Heart right ventricle (tissue), 16 donors: ENCODE data around the gene TSTD2. TPM values are rescaled to one million over a fixed set of nuclear protein-coding genes. Genes with fewer than 3 reads are reported as not detected.

ENCODE experiments used
- ATAC-seq, 8 donors: fragments of 200-7000 bp; cut with Tn5 transposase; one replicate each; pipeline ENCODE4 v1.9.1; 2020; ENCODE audit warnings: mild to moderate bottlenecking in 8 of 8, moderate library complexity in 8 of 8, moderate number of reproducible peaks in 1 of 8
- DNase-seq, 2 donors: peaks; one replicate each; pipeline ENCODE4 v3.0.0-alpha.2; 2020
- H3K27ac ChIP-seq, 10 donors: fragments of 200-600 bp; sonication (generic) in 2 of 10; one replicate each; pipeline versions ENCODE4 v1.5.0 to v1.8.0; 2020 to 2022; ENCODE audit warnings: mild to moderate bottlenecking in 3 of 10
- H3K27me3 ChIP-seq, 7 donors: fragments of 200-600 bp; one replicate each; pipeline ENCODE4 v1.8.0; 2021 to 2022; ENCODE audit warnings: mild to moderate bottlenecking in 2 of 7
- H3K36me3 ChIP-seq, 9 donors: fragments of 200-600 bp; sonication (generic) in 1 of 9; one replicate each; pipeline versions ENCODE4 v1.5.0 to v1.8.0; 2020 to 2022; ENCODE audit warnings: mild to moderate bottlenecking in 2 of 9
- H3K4me1 ChIP-seq, 9 donors: fragments of 200-600 bp; sonication (generic) in 1 of 9; one replicate each; pipeline versions ENCODE4 v1.5.0 to v1.8.0; 2020 to 2022; ENCODE audit warnings: mild to moderate bottlenecking in 4 of 9
- H3K4me3 ChIP-seq, 10 donors: fragments of 200-600 bp; sonication (generic) in 2 of 10; one replicate each; pipeline versions ENCODE4 v1.5.0 to v1.8.0; 2020 to 2022; ENCODE audit warnings: mild to moderate bottlenecking in 7 of 10, moderate library complexity in 2 of 10
- H3K9me3 ChIP-seq, 11 donors: fragments of 200-600 bp in 10 of 11; sonication (generic) in 2 of 11; one replicate each; pipeline versions ENCODE4 v1.5.0 to v1.8.0; 2013 to 2022; ENCODE audit warnings: mild to moderate bottlenecking in 2 of 11, control low read depth in 1 of 11, moderate library complexity in 1 of 11
- WGBS, 2 donors: extraction: QIAGEN DNeasy Blood & Tissue Kit; methylation state at CpG; one replicate each; pipeline ENCODE4 v1.1.7; 2013; ENCODE audit warnings: inconsistent platforms in 1 of 2; 5-methylcytosine and 5-hydroxymethylcytosine counted together
- intact Hi-C, 10 donors: fragments of 100-400 bp; cut with DNase I; formaldehyde crosslinking; loops; one replicate each; pipeline versions ENCODE4 v1.11.1 to v1.14.2; 2022
- polyA plus RNA-seq, 2 donors: library from polyadenylated mRNA; stranded (reverse); fragments of 200-250 nt; gene quantifications; one replicate each; pipeline ENCODE4 v1.2.3, GENCODE V29; 2013
- total RNA-seq, 10 donors: library from RNA; stranded (reverse); fragmentation: NEBNext Ultra II Directional in 3 of 10; extraction: Animal tissue kit (Norgen Biotek cat#: 25700) in 3 of 10; gene quantifications; one replicate each; pipeline versions ENCODE4 v1.2.1 to v1.2.4, GENCODE V29; 2021 to 2023
- TF ChIP-seq, protein P1 (sequence below), 9 donors: fragments of 200-600 bp; sonication (generic) in 2 of 9; IDR thresholded peaks; one replicate each; pipeline versions ENCODE4 v1.5.0 to v1.8.0; 2021 to 2022; ENCODE audit warnings: antibody characterized with exemption in 9 of 9, mild to moderate bottlenecking in 5 of 9, moderate library complexity in 1 of 9
- donor health status: Arrhythmogenic right ventricular cardiomyopathy.
- donor health status: ischemic (EF 13 %, LVEDD 7.1; RV severe dilation, severe dysfunction).
- donor health status: healthy with polysubstance abuse.
- donor health status: DM: no; HTN: yes; CAD: no.
- donor health status: DM: no; HTN: no; CAD: no.
- donor health status: ischemic (EF 25% LVEDD 6.9; RV normal size, moderate dysfunction).
- donor health status: ischemic (EF 25% LVEDD 5.7; RV mildly dilated, moderate dysfunction).
- donor health status: healthy.
- donor health status: DM: yes; HTN: yes; CAD: no.
- donor health status: Ischemic cardiomyopathy.
- donor health status: ischemic (EF 35%, LVEDD 5.7; RV mildly dilated, moderate dysfunction).
- donor health status: nonischemic (EF 11% LVEDD 7.7; RV severe dilation, severe dysfunction).
- donor health status: DM: yes; HTN: yes; CAD: no.
- donor health status: PGD.
- donor health status: ischemic (EF 29% LVEDD 5.4; RV normal size, mild dysfunction).
- donor health status: nonischemic (EF 23%, LVEDD 6.1; RV moderate dilation, normal function).

The TSTD2 gene
- total and polyA plus RNA-seq, 12 donors: 8.5 to 29.4 (median 22.8) TPM

DNA sequence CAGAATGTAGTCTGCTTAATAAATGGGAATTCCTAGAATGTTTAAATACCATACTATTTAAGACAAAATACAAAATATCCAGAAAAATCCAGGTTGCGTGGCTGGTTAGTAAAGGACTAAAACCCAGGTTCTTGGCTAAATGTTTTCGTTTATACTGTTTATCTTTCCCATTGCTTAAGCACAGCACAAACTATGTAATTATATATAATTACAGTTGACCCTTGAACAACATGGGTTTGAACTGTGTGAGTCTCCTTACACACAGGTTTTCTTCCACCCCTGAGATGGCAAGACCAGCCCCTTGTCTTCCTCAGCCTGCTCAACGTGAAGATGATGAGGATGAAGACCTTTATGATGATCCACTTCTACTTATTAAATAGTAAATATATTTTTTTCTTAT is 39.2 kb upstream of the TSTD2 start:
- DNase-seq (no peak), ATAC-seq (no peak)
- 92 to 95% methylated on average over 3 of the region's 3 CpGs for WGBS, 2 donors
- Histone ChIP-seq H3K4me1 (peaks cover 0 to 12% (median 0%) of the 10 kb centered on the region in 9 donors), H3K4me3 (no peak overlapping the region), H3K9me3 (no peaks in the 10 kb centered on the region), H3K27me3 (no peaks in the 10 kb centered on the region), H3K27ac (no peak overlapping the region), H3K36me3 (peaks cover 0 to 100% (median 82%) of the 10 kb centered on the region in 9 donors)
- TF ChIP-seq, protein P1, sequence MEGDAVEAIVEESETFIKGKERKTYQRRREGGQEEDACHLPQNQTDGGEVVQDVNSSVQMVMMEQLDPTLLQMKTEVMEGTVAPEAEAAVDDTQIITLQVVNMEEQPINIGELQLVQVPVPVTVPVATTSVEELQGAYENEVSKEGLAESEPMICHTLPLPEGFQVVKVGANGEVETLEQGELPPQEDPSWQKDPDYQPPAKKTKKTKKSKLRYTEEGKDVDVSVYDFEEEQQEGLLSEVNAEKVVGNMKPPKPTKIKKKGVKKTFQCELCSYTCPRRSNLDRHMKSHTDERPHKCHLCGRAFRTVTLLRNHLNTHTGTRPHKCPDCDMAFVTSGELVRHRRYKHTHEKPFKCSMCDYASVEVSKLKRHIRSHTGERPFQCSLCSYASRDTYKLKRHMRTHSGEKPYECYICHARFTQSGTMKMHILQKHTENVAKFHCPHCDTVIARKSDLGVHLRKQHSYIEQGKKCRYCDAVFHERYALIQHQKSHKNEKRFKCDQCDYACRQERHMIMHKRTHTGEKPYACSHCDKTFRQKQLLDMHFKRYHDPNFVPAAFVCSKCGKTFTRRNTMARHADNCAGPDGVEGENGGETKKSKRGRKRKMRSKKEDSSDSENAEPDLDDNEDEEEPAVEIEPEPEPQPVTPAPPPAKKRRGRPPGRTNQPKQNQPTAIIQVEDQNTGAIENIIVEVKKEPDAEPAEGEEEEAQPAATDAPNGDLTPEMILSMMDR (IDR thresholded peaks at IDR 0.05): no peak
- intact Hi-C loops: no loop called here

DNA sequence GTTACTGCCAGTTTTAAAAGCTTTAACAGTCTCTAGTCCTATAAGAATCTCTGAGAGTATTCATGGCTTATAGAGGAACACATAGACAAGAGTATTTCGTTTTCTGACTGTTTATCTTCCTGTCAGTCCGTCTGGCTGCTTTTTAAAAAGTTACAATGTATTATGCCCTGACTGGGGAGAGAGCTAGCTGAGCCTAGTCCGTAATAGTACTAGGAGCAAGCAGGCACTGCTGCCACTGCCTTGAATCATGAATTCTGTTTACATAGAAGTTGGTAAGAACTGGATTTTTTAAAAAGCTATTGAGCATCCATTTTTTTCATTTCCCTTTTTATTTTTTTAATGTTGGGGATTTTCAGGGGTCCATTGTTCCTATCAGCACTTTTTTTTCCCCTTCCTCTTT is 37.4 kb upstream of the TSTD2 start:
- 81% methylated on average over 3 of the region's 3 CpGs for WGBS, 2 donors
- no peak for ATAC-seq

DNA sequence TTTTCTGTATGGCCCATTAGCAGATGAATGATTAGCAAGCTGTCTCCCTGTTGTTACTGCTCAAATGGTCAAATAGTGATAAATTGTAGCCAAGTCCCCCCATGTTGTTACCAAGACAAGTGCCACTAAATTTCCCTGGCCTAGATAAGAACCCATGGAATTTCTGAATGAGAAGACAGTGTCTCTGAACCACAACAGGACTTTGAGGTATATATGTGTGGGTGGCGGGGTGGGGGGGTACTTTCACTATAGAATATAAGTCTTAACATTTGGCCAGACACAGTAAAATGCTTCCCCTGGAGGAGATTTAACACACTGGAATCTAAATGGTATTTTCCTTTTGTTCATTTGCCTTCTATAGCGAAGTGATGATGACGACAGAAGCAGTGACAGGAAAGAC is 35.3 kb upstream of the TSTD2 start:
- intact Hi-C loops: no loop called here
- ATAC-seq: no peak
- Histone ChIP-seq H3K27me3 (no peaks in the 10 kb centered on the region), H3K4me3 (no peak overlapping the region), H3K36me3 (peaks cover 0 to 100% (median 90%) of the 10 kb centered on the region in 9 donors), H3K9me3 (no peaks in the 10 kb centered on the region), H3K27ac (no peak overlapping the region), H3K4me1 (peaks cover 0 to 10% (median 0%) of the 10 kb centered on the region in 9 donors)
- TF ChIP-seq, protein P1 (IDR thresholded peaks at IDR 0.05): no peak
- DNase-seq: no peak
- 96% methylated on average over 3 of the region's 3 CpGs for WGBS, 2 donors

More for the DNA sequence above, 37.4 kb upstream of the TSTD2 start:
- H3K4me3 ChIP-seq: no peak overlapping the region
- no peak overlapping the region for H3K27ac ChIP-seq
- H3K27me3 ChIP-seq: no peaks in the 10 kb centered on the region
- DNase-seq: no peak
- intact Hi-C loops: no loop called here
- H3K36me3 ChIP-seq: peaks cover 0 to 100% (median 85%) of the 10 kb centered on the region in 9 donors
- H3K4me1 ChIP-seq: peaks cover 0 to 10% (median 0%) of the 10 kb centered on the region in 9 donors
- H3K9me3 ChIP-seq: no peaks in the 10 kb centered on the region
- TF ChIP-seq, protein P1 (IDR thresholded peaks at IDR 0.05): no peak

DNA sequence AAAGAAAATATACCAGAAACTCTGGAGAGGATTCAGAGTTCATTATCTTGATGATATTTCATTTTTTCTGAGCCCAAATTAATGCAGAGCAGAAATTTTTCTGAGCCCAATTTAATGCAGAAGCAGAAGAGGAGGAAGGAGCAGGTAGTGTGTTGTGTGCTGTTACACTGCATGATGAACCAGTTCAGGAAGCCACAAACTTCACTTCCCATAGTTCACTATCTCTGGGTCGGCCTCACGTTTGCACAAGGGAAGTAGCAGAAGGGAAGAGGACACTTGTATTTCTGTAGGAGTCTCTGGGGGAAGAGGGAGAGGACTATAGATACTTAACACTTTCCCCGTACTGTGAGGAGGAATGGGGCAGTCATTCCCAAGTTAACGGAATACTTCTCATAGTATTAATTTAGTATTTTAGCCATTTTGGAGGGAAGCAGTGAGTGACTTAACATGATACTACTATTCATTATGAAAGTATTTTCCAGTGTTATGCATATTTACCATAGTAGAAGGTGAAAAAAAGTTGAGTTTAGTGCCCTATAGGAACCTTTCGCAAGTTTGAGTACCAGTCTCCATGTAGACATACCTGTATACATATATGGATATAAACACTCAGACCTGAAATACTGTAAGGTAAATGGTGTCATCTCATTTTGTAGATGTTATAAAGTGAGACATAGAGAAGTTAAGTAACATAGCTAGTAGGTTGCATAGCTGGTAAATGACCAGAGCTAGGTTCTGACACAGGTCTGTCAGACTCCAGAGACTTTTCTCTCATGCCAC is 33.9 kb upstream of the TSTD2 start:
- ATAC-seq (peak in 1 of 8 donors; percentile 24), DNase-seq (no peak)
- intact Hi-C loops: no loop called here
- Histone ChIP-seq H3K27me3 (no peaks in the 10 kb centered on the region), H3K27ac (no peak overlapping the region), H3K36me3 (peaks cover 0 to 100% (median 88%) of the 10 kb centered on the region in 9 donors), H3K4me1 (peaks cover 0 to 10% (median 0%) of the 10 kb centered on the region in 9 donors), H3K4me3 (no peak overlapping the region), H3K9me3 (no peaks in the 10 kb centered on the region)
- 78 to 79% methylated on average over 5 of the region's 5 CpGs for WGBS, 2 donors
- TF ChIP-seq, protein P1 (IDR thresholded peaks at IDR 0.05): no peak
